SH-SY5Y (cell line): ENCODE data around the gene MILR1.

Experiments
- GATA2 ChIP-seq: IDR thresholded peaks from 2 replicates; pipeline ENCODE4 v1.6.1; 2011; ENCODE audit warnings: mild to moderate bottlenecking, low read depth, low read length
- GATA3 ChIP-seq: IDR thresholded peaks from 2 replicates; pipeline ENCODE4 v1.6.1; 2011; ENCODE audit warnings: low read depth, mild to moderate bottlenecking, low read length, moderate library complexity

DNA sequence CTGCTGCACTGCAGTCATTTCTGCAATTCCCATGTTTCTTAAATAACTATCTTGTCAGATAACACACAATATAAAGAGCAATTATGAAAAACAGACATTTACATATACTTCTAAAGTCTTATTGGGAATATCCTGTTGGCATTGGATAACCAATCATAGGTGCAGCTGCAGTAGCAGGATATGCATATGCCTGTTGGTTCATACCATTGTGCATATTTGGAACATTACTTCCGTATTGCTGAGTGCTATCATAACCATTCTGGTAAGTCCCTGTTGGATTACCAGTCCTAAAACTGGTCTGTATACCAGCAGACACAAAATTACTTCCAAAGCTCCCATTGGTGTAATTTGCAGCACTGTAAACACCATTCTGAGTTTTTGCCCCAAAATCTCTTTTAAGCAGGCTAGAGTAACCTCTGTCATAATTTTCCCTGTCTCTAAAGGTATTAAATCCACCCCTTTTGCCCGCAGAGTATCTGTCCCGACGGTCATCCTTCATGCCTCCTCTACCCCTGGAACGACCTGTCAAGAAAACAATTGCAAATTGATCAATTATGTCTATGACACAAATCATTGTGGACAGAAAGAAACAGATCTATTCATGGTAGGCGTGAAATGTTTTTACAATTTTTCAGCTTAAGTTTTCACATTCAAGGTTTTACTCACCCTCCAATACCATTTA is 51.0 kb downstream of the MILR1 start:
- TF ChIP-seq GATA3 (no peak), GATA2 (no peak)
